ENCODE measurements around the gene PIGT. TPM values are rescaled to one million over a fixed set of nuclear protein-coding genes. Genes with fewer than 3 reads are reported as not detected.

PIGT gene
- total RNA-seq, 1 experiment from 2014 or later = 63.7 TPM

DNA sequence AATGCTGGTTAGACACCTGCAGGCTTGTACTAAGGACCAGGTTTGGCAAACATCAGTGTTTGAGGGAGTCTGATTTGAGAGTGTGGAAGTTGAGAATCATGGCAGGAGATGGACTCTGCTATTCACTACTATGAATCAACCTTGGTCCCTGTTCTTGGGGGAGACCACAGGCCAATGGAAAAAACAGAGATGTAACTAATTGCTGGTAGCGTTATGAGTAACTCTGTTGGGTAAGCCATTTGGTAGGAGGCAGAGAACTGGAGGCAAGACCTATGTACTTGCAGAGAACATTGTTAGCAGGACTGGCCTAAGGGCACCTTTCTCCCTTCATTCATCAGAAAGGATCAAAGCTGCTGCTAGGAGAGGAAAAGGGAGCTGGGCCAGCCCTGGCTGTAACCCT lies 45.3 kb downstream of the PIGT start:
- CTCF ChIA-PET = interaction anchor here (1.6 to 2.5 kb wide), 2 partner anchors 26 to 310 kb away, joined by 4 to 14 read pairs; no protein-coding TSS in a partner anchor
- TF ChIP-seq IRF2 (CRISPR knock-in tag; IDR thresholded peaks at IDR 0.05; ENCODE audit: borderline replicate concordance, low read depth) = no peak
- TF ChIP-seq, protein P1, sequence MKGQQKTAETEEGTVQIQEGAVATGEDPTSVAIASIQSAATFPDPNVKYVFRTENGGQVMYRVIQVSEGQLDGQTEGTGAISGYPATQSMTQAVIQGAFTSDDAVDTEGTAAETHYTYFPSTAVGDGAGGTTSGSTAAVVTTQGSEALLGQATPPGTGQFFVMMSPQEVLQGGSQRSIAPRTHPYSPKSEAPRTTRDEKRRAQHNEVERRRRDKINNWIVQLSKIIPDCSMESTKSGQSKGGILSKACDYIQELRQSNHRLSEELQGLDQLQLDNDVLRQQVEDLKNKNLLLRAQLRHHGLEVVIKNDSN (CRISPR knock-in tag; IDR thresholded peaks at IDR 0.05) = no peak
- TF ChIP-seq ZNF416 (CRISPR knock-in tag; IDR thresholded peaks at IDR 0.05) = no peak
- TF ChIP-seq, protein P2, sequence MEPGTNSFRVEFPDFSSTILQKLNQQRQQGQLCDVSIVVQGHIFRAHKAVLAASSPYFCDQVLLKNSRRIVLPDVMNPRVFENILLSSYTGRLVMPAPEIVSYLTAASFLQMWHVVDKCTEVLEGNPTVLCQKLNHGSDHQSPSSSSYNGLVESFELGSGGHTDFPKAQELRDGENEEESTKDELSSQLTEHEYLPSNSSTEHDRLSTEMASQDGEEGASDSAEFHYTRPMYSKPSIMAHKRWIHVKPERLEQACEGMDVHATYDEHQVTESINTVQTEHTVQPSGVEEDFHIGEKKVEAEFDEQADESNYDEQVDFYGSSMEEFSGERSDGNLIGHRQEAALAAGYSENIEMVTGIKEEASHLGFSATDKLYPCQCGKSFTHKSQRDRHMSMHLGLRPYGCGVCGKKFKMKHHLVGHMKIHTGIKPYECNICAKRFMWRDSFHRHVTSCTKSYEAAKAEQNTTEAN (CRISPR knock-in tag; IDR thresholded peaks at IDR 0.05) = no peak
- no peak for TF ChIP-seq MYBL2 (CRISPR knock-in tag; IDR thresholded peaks at IDR 0.05)
- TF ChIP-seq JAZF1 (CRISPR knock-in tag; IDR thresholded peaks at IDR 0.05) = no peak
- no peak for TF ChIP-seq TP53 (CRISPR knock-in tag; IDR thresholded peaks at IDR 0.05)
- no peak for TF ChIP-seq NR3C1 (CRISPR knock-in tag; conservative IDR thresholded peaks at IDR 0.05; ENCODE audit: low read depth)
- TF ChIP-seq TEAD1 (CRISPR knock-in tag; IDR thresholded peaks at IDR 0.05) = no peak
- TF ChIP-seq, protein P3, sequence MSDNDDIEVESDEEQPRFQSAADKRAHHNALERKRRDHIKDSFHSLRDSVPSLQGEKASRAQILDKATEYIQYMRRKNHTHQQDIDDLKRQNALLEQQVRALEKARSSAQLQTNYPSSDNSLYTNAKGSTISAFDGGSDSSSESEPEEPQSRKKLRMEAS (CRISPR knock-in tag; IDR thresholded peaks at IDR 0.05) = no peak
- TF ChIP-seq, protein P4, sequence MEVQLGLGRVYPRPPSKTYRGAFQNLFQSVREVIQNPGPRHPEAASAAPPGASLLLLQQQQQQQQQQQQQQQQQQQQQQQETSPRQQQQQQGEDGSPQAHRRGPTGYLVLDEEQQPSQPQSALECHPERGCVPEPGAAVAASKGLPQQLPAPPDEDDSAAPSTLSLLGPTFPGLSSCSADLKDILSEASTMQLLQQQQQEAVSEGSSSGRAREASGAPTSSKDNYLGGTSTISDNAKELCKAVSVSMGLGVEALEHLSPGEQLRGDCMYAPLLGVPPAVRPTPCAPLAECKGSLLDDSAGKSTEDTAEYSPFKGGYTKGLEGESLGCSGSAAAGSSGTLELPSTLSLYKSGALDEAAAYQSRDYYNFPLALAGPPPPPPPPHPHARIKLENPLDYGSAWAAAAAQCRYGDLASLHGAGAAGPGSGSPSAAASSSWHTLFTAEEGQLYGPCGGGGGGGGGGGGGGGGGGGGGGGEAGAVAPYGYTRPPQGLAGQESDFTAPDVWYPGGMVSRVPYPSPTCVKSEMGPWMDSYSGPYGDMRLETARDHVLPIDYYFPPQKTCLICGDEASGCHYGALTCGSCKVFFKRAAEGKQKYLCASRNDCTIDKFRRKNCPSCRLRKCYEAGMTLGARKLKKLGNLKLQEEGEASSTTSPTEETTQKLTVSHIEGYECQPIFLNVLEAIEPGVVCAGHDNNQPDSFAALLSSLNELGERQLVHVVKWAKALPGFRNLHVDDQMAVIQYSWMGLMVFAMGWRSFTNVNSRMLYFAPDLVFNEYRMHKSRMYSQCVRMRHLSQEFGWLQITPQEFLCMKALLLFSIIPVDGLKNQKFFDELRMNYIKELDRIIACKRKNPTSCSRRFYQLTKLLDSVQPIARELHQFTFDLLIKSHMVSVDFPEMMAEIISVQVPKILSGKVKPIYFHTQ (CRISPR knock-in tag; IDR thresholded peaks at IDR 0.05) = no peak
- TF ChIP-seq, protein P5, sequence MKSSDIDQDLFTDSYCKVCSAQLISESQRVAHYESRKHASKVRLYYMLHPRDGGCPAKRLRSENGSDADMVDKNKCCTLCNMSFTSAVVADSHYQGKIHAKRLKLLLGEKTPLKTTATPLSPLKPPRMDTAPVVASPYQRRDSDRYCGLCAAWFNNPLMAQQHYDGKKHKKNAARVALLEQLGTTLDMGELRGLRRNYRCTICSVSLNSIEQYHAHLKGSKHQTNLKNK (CRISPR knock-in tag; IDR thresholded peaks at IDR 0.05) = no peak
- no peak for TF ChIP-seq EMX1 (CRISPR knock-in tag; IDR thresholded peaks at IDR 0.05)
- TF ChIP-seq GTF2I (CRISPR knock-in tag; conservative IDR thresholded peaks at IDR 0.05) = no peak
- no peak for TF ChIP-seq ZNF219 (CRISPR knock-in tag; IDR thresholded peaks at IDR 0.05; ENCODE audit: borderline replicate concordance)
- TF ChIP-seq, protein P6, sequence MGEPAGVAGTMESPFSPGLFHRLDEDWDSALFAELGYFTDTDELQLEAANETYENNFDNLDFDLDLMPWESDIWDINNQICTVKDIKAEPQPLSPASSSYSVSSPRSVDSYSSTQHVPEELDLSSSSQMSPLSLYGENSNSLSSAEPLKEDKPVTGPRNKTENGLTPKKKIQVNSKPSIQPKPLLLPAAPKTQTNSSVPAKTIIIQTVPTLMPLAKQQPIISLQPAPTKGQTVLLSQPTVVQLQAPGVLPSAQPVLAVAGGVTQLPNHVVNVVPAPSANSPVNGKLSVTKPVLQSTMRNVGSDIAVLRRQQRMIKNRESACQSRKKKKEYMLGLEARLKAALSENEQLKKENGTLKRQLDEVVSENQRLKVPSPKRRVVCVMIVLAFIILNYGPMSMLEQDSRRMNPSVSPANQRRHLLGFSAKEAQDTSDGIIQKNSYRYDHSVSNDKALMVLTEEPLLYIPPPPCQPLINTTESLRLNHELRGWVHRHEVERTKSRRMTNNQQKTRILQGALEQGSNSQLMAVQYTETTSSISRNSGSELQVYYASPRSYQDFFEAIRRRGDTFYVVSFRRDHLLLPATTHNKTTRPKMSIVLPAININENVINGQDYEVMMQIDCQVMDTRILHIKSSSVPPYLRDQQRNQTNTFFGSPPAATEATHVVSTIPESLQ (CRISPR knock-in tag; IDR thresholded peaks at IDR 0.05) = no peak
- no peak for TF ChIP-seq ZNF263 (CRISPR knock-in tag; IDR thresholded peaks at IDR 0.05; ENCODE audit: low read depth)
- no peak for TF ChIP-seq SOX15 (CRISPR knock-in tag; IDR thresholded peaks at IDR 0.05)
- no peak for TF ChIP-seq ATF1 (CRISPR knock-in tag; IDR thresholded peaks at IDR 0.05)
- no peak for TF ChIP-seq GRHL2 (CRISPR knock-in tag; IDR thresholded peaks at IDR 0.05; ENCODE audit: insufficient replicate concordance, severe bottlenecking)
- no peaks in the 10 kb centered on the region for H3K27me3 Mint-ChIP-seq (ENCODE audit: low read depth)
- no peaks in the 10 kb centered on the region for H3K9me3 Mint-ChIP-seq
- H3K36me3 Mint-ChIP-seq = no peaks in the 10 kb centered on the region
- DNase-seq (ENCODE audit: low spot score) (no peak), ATAC-seq (no peak)
- POLR2A ChIA-PET = no interaction called here
- no peak overlapping the region for H3K27ac Mint-ChIP-seq
- H3K4me3 Mint-ChIP-seq = no peak overlapping the region
- H3K4me1 Mint-ChIP-seq = peaks cover 10% of the 10 kb centered on the region
